GM19463 (cell line): ENCODE results near the gene TCEAL3.
A peak's percentile ranks its signal among the peaks of the same experiment; 100 is the strongest.
"Not testable (repeated sequence)": the region's sequence is repeated elsewhere in the genome, so short reads cannot be mapped to it uniquely, and the experiment has no call there.

Experiments used
- ATAC-seq: cut with Tn5 transposase; IDR thresholded peaks from one replicate; pipeline ENCODE4 v1.9.1; 2021; ENCODE audit warnings: mild to moderate bottlenecking, moderate library complexity; ENCODE audit not compliant: unreplicated experiment

TCEAL3 gene

GRCh38 chrX:103607364-103608305 lies at the start of gene TCEAL3:
TCEAL3 (plus strand) TSS chrX:103607963; CDS start chrX:103609065, 1,102 bp downstream.
- ATAC-seq, result peak; percentile 83

- no peak for ATAC-seq
Observed at GRCh38 chrX:103560256-103560655, 47.5 kb upstream of the TCEAL3 start.

GRCh38 chrX:103562801-103563200 lies 45.0 kb upstream of the TCEAL3 start:
- no peak for ATAC-seq

- ATAC-seq, result peak; percentile 42
Observed at GRCh38 chrX:103565197-103565596, 42.6 kb upstream of the TCEAL3 start.

- peak; percentile 50 for ATAC-seq
Observed at GRCh38 chrX:103565752-103566151, 42.0 kb upstream of the TCEAL3 start.

- no peak for ATAC-seq
Observed at GRCh38 chrX:103571121-103571520, 36.6 kb upstream of the TCEAL3 start.

GRCh38 chrX:103571726-103572125 lies 36.0 kb upstream of the TCEAL3 start:
- no peak for ATAC-seq

GRCh38 chrX:103573202-103573601 lies 34.6 kb upstream of the TCEAL3 start:
- ATAC-seq, result no peak

- ATAC-seq, result no peak
Observed at GRCh38 chrX:103584596-103584995, 23.2 kb upstream of the TCEAL3 start.

GRCh38 chrX:103585411-103586313 lies 22.1 kb upstream of the TCEAL3 start, which contains the start of gene TCEAL4:
TCEAL4 (plus strand) TSS chrX:103585515; CDS start chrX:103586676, 1,161 bp downstream.
- peak; percentile 85 for ATAC-seq

- peak; percentile 29 for ATAC-seq
Observed at GRCh38 chrX:103586314-103586646, 21.5 kb upstream of the TCEAL3 start.

- no peak for ATAC-seq
Observed at GRCh38 chrX:103586659-103587058, 21.1 kb upstream of the TCEAL3 start.

- not testable (repeated sequence) for ATAC-seq
Observed at GRCh38 chrX:103592295-103592694, 15.5 kb upstream of the TCEAL3 start.

GRCh38 chrX:103595202-103595601 lies 12.6 kb upstream of the TCEAL3 start:
- ATAC-seq, result not testable (repeated sequence)

GRCh38 chrX:103608306-103608963 lies 672 bp downstream of the TCEAL3 start:
- peak; percentile 19 for ATAC-seq

GRCh38 chrX:103610282-103610681 lies 2.5 kb downstream of the TCEAL3 start:
- ATAC-seq, result no peak

GRCh38 chrX:103613362-103613890 lies 5.7 kb downstream of the TCEAL3 start:
- no peak for ATAC-seq

- ATAC-seq, result no peak
Observed at GRCh38 chrX:103614999-103615398, 7.2 kb downstream of the TCEAL3 start.

- ATAC-seq, result no peak
Observed at GRCh38 chrX:103615781-103616371, 8.1 kb downstream of the TCEAL3 start.

GRCh38 chrX:103616676-103617186 lies 9.0 kb downstream of the TCEAL3 start:
- no peak for ATAC-seq
